HepG2 (cell line): ENCODE results near the gene PSMD4. TPM values are rescaled to one million over a fixed set of nuclear protein-coding genes. Genes with fewer than 3 reads are reported as not detected.

Experiments used
- ADNP ChIP-seq: sonication (generic); formaldehyde crosslinking; IDR thresholded peaks from 2 replicates; pipeline ENCODE4 v1.4.0; 2020; ENCODE audit warnings: missing genetic modification reagents
- ARID5B ChIP-seq: IDR thresholded peaks from 2 replicates; pipeline ENCODE4 v1.4.0; 2020; ENCODE audit warnings: mild to moderate bottlenecking, missing genetic modification reagents
- ETV6 ChIP-seq: sonication (generic); formaldehyde crosslinking; conservative IDR thresholded peaks from 2 replicates; pipeline ENCODE4 v1.4.0; 2020; ENCODE audit warnings: missing genetic modification reagents
- HMGXB3 ChIP-seq: sonication (generic); formaldehyde crosslinking; IDR thresholded peaks from 2 replicates; pipeline ENCODE4 v1.4.0; 2020; ENCODE audit warnings: missing genetic modification reagents, borderline replicate concordance
- HOXA3 ChIP-seq: sonication (generic); formaldehyde crosslinking; IDR thresholded peaks from 2 replicates; pipeline ENCODE4 v1.5.0; 2020; ENCODE audit warnings: missing genetic modification reagents
- IRX3 ChIP-seq: sonication (generic); formaldehyde crosslinking; IDR thresholded peaks from 2 replicates; pipeline ENCODE4 v1.8.1; 2023; ENCODE audit warnings: mild to moderate bottlenecking, low read depth, missing genetic modification reagents, borderline replicate concordance
- ISL2 ChIP-seq: sonication (generic); formaldehyde crosslinking; IDR thresholded peaks from 2 replicates; pipeline ENCODE4 v1.5.0; 2020; ENCODE audit warnings: missing genetic modification reagents
- PCBP1 ChIP-seq: fragments of 200-400 bp; formaldehyde crosslinking; IDR thresholded peaks from 2 replicates; pipeline ENCODE4 v1.6.1; 2017; ENCODE audit warnings: mild to moderate bottlenecking, low read depth, low read length, borderline replicate concordance
- PREB ChIP-seq: sonication (generic); formaldehyde crosslinking; IDR thresholded peaks from 2 replicates; pipeline ENCODE4 v1.4.0; 2020; ENCODE audit warnings: missing genetic modification reagents
- PTBP1 ChIP-seq: fragments of 200-400 bp; formaldehyde crosslinking; IDR thresholded peaks from 2 replicates; pipeline ENCODE4 v1.6.1; 2018; ENCODE audit warnings: low read length, low read depth; ENCODE audit not compliant: poor library complexity, severe bottlenecking
- RFXANK ChIP-seq: IDR thresholded peaks from 2 replicates; pipeline ENCODE4 v1.6.1; 2016
- TCF7L2 ChIP-seq: IDR thresholded peaks from 2 replicates; pipeline ENCODE4 v1.6.1; 2011; ENCODE audit warnings: mild to moderate bottlenecking, low read depth, low read length, moderate library complexity
- ZBTB3 ChIP-seq: sonication (generic); formaldehyde crosslinking; IDR thresholded peaks from 2 replicates; pipeline ENCODE4 v1.4.0; 2020; ENCODE audit warnings: low read depth, mild to moderate bottlenecking, moderate library complexity, missing genetic modification reagents, borderline replicate concordance
- ZNF12 ChIP-seq: sonication (generic); formaldehyde crosslinking; IDR thresholded peaks from 2 replicates; pipeline ENCODE4 v1.5.0; 2020; ENCODE audit warnings: missing genetic modification reagents
- ZNF20 ChIP-seq: sonication (generic); formaldehyde crosslinking; IDR thresholded peaks from 2 replicates; pipeline ENCODE4 v1.4.0; 2020; ENCODE audit warnings: mild to moderate bottlenecking, moderate library complexity, missing genetic modification reagents
- ZNF616 ChIP-seq: sonication (generic); formaldehyde crosslinking; IDR thresholded peaks from 2 replicates; pipeline ENCODE4 v1.5.0; 2020; ENCODE audit warnings: low read depth, mild to moderate bottlenecking, missing genetic modification reagents
- polyA plus RNA-seq, 8 experiments: library from polyadenylated mRNA; depleted of rRNA in 3 of 8; stranded (reverse) in 7 of 8; unstranded in 1 of 8; fragments of >200 nt; fragmentation: Illumina TruSeq in 4 of 8; extraction: Trizol in 4 of 8; gene quantifications; 2 replicates each; pipeline versions ENCODE4 v1.2.1 to v1.2.3, GENCODE V29; 2011 to 2016; ENCODE audit warnings: low read depth in 4 of 8, missing spikeins in 1 of 8, mixed read lengths in 1 of 8; ENCODE audit not compliant: insufficient read depth in 1 of 8
- total RNA-seq, 5 experiments: library from RNA; depleted of rRNA; stranded (reverse); fragments of >200 nt; fragmentation: Illumina TruSeq; extraction: Trizol; gene quantifications; 2 replicates each; pipeline ENCODE4 v1.2.3, GENCODE V29; 2016; ENCODE audit warnings: low read depth in 1 of 5
- TF ChIP-seq, protein P1 (sequence below): sonication (generic); formaldehyde crosslinking; IDR thresholded peaks from 2 replicates; pipeline ENCODE4 v1.5.1; 2020; ENCODE audit warnings: missing genetic modification reagents, mild to moderate bottlenecking, borderline replicate concordance

PSMD4 gene
- total and polyA plus RNA-seq, 2 of the 13 experiments (the other 11 are each of a cell fraction or from before 2014, with no cell fraction given) = 194 to 243 TPM

DNA sequence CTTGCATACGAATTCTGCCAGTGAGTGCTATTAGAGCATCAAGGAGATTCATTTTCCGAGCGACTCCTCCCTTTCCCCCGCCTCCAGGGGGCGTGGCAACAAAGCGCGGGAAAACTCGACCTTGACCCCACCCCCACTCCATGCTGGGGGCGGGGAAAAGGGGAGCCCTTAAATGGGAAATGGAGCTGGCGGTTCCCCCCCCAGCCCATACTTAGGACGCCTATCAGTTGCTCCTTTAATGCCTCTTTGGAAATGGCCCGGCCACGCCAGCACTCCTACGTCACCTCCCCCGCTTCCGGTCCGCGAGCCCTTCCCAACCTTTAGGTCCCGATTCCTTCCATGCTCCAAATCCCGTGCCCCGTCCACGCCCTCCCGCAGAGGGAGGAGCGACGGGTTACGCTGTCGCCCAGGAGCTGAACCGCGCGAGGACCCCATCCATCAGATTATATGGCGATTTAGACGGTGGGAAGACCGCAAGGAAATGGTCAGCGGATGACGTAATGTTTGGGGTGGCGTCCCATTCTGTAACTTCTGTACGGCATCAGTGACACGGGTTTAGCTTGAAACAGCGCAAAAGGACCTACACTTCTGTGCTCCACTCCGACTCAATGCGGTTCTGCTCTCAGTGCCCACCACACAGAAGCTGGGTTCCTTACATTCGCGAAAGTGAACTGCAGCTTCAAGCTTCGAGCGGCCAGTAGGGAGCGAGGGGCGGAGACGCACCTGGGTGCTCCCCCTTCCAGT, 26.9 kb downstream of the PSMD4 start (continued):
- no peak for TF ChIP-seq TCF7L2
- no peak for TF ChIP-seq ZNF20 (CRISPR knock-in tag)
- TF ChIP-seq HMGXB3 (CRISPR knock-in tag) = no peak
- TF ChIP-seq PCBP1 = no peak
- TF ChIP-seq ISL2 (CRISPR knock-in tag) = no peak
- TF ChIP-seq ARID5B (CRISPR knock-in tag) = peak; percentile 32; the same call in 1 of the 2 replicates
- peak; percentile 98 for TF ChIP-seq HOXA3 (CRISPR knock-in tag)
- no peak for TF ChIP-seq PREB (CRISPR knock-in tag)
- TF ChIP-seq ETV6 (CRISPR knock-in tag) = no peak
- TF ChIP-seq, protein P1, sequence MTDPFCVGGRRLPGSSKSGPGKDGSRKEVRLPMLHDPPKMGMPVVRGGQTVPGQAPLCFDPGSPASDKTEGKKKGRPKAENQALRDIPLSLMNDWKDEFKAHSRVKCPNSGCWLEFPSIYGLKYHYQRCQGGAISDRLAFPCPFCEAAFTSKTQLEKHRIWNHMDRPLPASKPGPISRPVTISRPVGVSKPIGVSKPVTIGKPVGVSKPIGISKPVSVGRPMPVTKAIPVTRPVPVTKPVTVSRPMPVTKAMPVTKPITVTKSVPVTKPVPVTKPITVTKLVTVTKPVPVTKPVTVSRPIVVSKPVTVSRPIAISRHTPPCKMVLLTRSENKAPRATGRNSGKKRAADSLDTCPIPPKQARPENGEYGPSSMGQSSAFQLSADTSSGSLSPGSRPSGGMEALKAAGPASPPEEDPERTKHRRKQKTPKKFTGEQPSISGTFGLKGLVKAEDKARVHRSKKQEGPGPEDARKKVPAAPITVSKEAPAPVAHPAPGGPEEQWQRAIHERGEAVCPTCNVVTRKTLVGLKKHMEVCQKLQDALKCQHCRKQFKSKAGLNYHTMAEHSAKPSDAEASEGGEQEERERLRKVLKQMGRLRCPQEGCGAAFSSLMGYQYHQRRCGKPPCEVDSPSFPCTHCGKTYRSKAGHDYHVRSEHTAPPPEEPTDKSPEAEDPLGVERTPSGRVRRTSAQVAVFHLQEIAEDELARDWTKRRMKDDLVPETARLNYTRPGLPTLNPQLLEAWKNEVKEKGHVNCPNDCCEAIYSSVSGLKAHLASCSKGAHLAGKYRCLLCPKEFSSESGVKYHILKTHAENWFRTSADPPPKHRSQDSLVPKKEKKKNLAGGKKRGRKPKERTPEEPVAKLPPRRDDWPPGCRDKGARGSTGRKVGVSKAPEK (CRISPR knock-in tag) = no peak
- TF ChIP-seq ZBTB3 = 0 out of 2 replicates have a peak, but pooled peaks have one; percentile 40
- 0 out of 2 replicates have a peak, but pooled peaks have one; percentile 54 for TF ChIP-seq RFXANK (CRISPR knock-in tag)
- no peak; the same call in 1 of the 2 replicates for TF ChIP-seq ZNF616 (CRISPR knock-in tag)
- TF ChIP-seq ZNF12 (CRISPR knock-in tag) = peak; percentile 49; the same call in 1 of the 2 replicates
- no peak for TF ChIP-seq IRX3
- no peak for TF ChIP-seq PTBP1
- no peak for TF ChIP-seq ADNP (CRISPR knock-in tag)
